HepG2 (cell line): ENCODE measurements around the gene NUP214. TPM values are rescaled to one million over a fixed set of nuclear protein-coding genes. Genes with fewer than 3 reads are reported as not detected.

Experiments
- ATAC-seq: fragments of 200-7000 bp; cut with Tn5 transposase; 3 replicates; pipeline ENCODE4 v1.9.1; 2020; ENCODE audit warnings: mild to moderate bottlenecking, moderate library complexity
- BruUV-seq: library from RNA; stranded (reverse); fragments of 400-500 nt; replicated peaks from 2 replicates; lab custom pipeline; 2021; lab: Mats Ljungman, UMichigan
- CTCF ChIA-PET: fragments of 300-600 bp; formaldehyde crosslinking; extraction: SDS; loops from one replicate; lab custom pipeline; 2021; ENCODE audit warnings: low total read pairs, inconsistent platforms, low intra/inter-chr PET ratio; lab: Yijun Ruan, JAX
- POLR2A ChIA-PET: fragments of 350-600 bp; sonication (Branson Sonifier 250); formaldehyde crosslinking; loops from one replicate; lab custom pipeline; 2020; ENCODE audit warnings: antibody characterized with exemption, inconsistent platforms; lab: Yijun Ruan, JAX
- DNase-seq: peaks from one replicate; pipeline ENCODE4 v3.0.0-alpha.2; 2015; ENCODE audit warnings: low spot score
- FAIRE-seq: peaks from 3 replicates; lab custom pipeline; 2011; peaks lifted over from hg19 to GRCh38; lab: Jason Lieb, UNC
- H2AFZ ChIP-seq: one replicate; pipeline ENCODE4 v1.6.1; 2011; ENCODE audit warnings: low read length, inconsistent platforms
- H3K27ac ChIP-seq: fragments of 300-600 bp; 3 replicates; pipeline ENCODE4 v1.8.0; 2011; ENCODE audit warnings: mixed run types, mild to moderate bottlenecking, mixed read lengths, low read length, inconsistent platforms; ENCODE audit not compliant: insufficient read depth; ENCODE audit errors: extremely low read length
- H3K27me3 ChIP-seq, 2 experiments: fragments of 200-600 bp in 1 of 2; 2 replicates in 1 of 2; 3 replicates in 1 of 2; pipeline versions ENCODE4 v1.6.0 to v1.8.0; 2011; ENCODE audit warnings: low read length in 2 of 2, mild to moderate bottlenecking in 2 of 2, moderate library complexity in 2 of 2, inconsistent platforms in 1 of 2; ENCODE audit not compliant: insufficient read depth in 2 of 2, control insufficient read depth in 1 of 2
- H3K36me3 ChIP-seq, 2 experiments: fragments of 200-600 bp in 1 of 2; replicated peaks in 1 of 2; 2 replicates in 1 of 2; 3 replicates in 1 of 2; pipeline versions ENCODE4 v1.5.1 to v1.8.0; 2011; ENCODE audit warnings: low read length in 2 of 2, inconsistent platforms in 1 of 2; ENCODE audit not compliant: insufficient read depth in 2 of 2, control insufficient read depth in 1 of 2
- H3K4me1 ChIP-seq: 2 replicates; pipeline ENCODE4 v1.5.1; 2012; ENCODE audit warnings: low read length, inconsistent platforms; ENCODE audit not compliant: insufficient read depth
- H3K4me2 ChIP-seq: 2 replicates; pipeline ENCODE4 v1.6.0; 2011; ENCODE audit warnings: low read depth, low read length, inconsistent platforms
- H3K4me3 ChIP-seq, 3 experiments: fragments of 200-600 bp in 1 of 3; sonication (generic), shearing (Covaris generic) in 1 of 3; replicated peaks in 1 of 3; 2 replicates each; pipeline ENCODE4 v1.5.1; 2011 to 2016; ENCODE audit warnings: low read length in 3 of 3, inconsistent platforms in 2 of 3, low read depth in 2 of 3, mild to moderate bottlenecking in 2 of 3, control low read depth in 1 of 3, mixed read lengths in 1 of 3; ENCODE audit not compliant: insufficient read depth in 1 of 3
- H3K79me2 ChIP-seq: one replicate; pipeline ENCODE4 v1.6.1; 2011; ENCODE audit warnings: low read length, inconsistent platforms; ENCODE audit not compliant: insufficient read depth
- H3K9ac ChIP-seq: 2 replicates; pipeline ENCODE4 v1.6.0; 2011; ENCODE audit warnings: mild to moderate bottlenecking, low read depth, low read length, inconsistent platforms; ENCODE audit not compliant: insufficient read depth
- H3K9me3 ChIP-seq: 2 replicates; pipeline ENCODE4 v1.5.1; 2012; ENCODE audit warnings: mild to moderate bottlenecking, low read length
- H4K20me1 ChIP-seq: 2 replicates; pipeline ENCODE4 v1.6.0; 2011; ENCODE audit warnings: inconsistent platforms, mild to moderate bottlenecking, low read length, moderate library complexity; ENCODE audit not compliant: insufficient read depth
- EP300 ChIP-seq, 3 experiments: sonication (generic) in 1 of 3; formaldehyde crosslinking in 1 of 3; IDR thresholded peaks; 2 replicates each; pipeline versions ENCODE4 v1.5.1 to v1.6.1; 2011 to 2020; ENCODE audit warnings: low read depth in 2 of 3, low read length in 2 of 3, borderline replicate concordance in 1 of 3, improper control_type of control experiment in 1 of 3, mild to moderate bottlenecking in 1 of 3, missing genetic modification reagents in 1 of 3, moderate library complexity in 1 of 3
- FIP1L1 ChIP-seq: fragments of 200-400 bp; formaldehyde crosslinking; IDR thresholded peaks from 2 replicates; pipeline ENCODE4 v1.6.1; 2018; ENCODE audit warnings: low read depth, mild to moderate bottlenecking, low read length, moderate library complexity, borderline replicate concordance; ENCODE audit not compliant: insufficient read depth
- HOXD1 ChIP-seq: sonication (generic); formaldehyde crosslinking; IDR thresholded peaks from 2 replicates; pipeline ENCODE4 v1.5.0; 2020; ENCODE audit warnings: missing genetic modification reagents
- ONECUT2 ChIP-seq: sonication (generic); formaldehyde crosslinking; IDR thresholded peaks from 2 replicates; pipeline ENCODE4 v1.4.0; 2020; ENCODE audit warnings: missing genetic modification reagents
- ZBTB20 ChIP-seq: sonication (generic); formaldehyde crosslinking; IDR thresholded peaks from 2 replicates; pipeline ENCODE4 v1.8.1; 2023; ENCODE audit warnings: missing genetic modification reagents, low read depth, mild to moderate bottlenecking, borderline replicate concordance
- ZNF138 ChIP-seq: sonication (generic); formaldehyde crosslinking; IDR thresholded peaks from 2 replicates; pipeline ENCODE4 v1.5.0; 2020; ENCODE audit warnings: mild to moderate bottlenecking, low read depth, missing genetic modification reagents
- ZNF329 ChIP-seq: sonication (generic); formaldehyde crosslinking; IDR thresholded peaks from 2 replicates; pipeline ENCODE4 v1.9.0; 2021; ENCODE audit warnings: low read depth, mild to moderate bottlenecking, missing genetic modification reagents
- ZNF468 ChIP-seq: sonication (generic); formaldehyde crosslinking; IDR thresholded peaks from 2 replicates; pipeline ENCODE4 v1.8.0; 2022; ENCODE audit warnings: mild to moderate bottlenecking, moderate library complexity, missing genetic modification reagents
- ZNF746 ChIP-seq: sonication (generic); formaldehyde crosslinking; IDR thresholded peaks from 2 replicates; pipeline ENCODE4 v1.8.0; 2022; ENCODE audit warnings: mild to moderate bottlenecking, missing genetic modification reagents
- ZNF747 ChIP-seq: sonication (generic); formaldehyde crosslinking; IDR thresholded peaks from 2 replicates; pipeline ENCODE4 v1.8.1; 2023; ENCODE audit warnings: missing genetic modification reagents, mild to moderate bottlenecking, borderline replicate concordance
- ZNF878 ChIP-seq: sonication (generic); formaldehyde crosslinking; IDR thresholded peaks from 2 replicates; pipeline ENCODE4 v1.8.1; 2023; ENCODE audit warnings: mild to moderate bottlenecking, missing genetic modification reagents, moderate library complexity
- WGBS: methylation state at CpG from one replicate; pipeline ENCODE4 v1.1.6; 2017; ENCODE audit warnings: low lambda C conversion rate; 5-methylcytosine and 5-hydroxymethylcytosine counted together
- in situ Hi-C: cut with HindIII; loops from 2 replicates; pipeline ENCODE4 v1.10.0; 2017; ENCODE audit warnings: low pct_unique_long_range_greater_than_20kb; ENCODE audit not compliant: extremely low pct_ligation_motif_present
- intact Hi-C: fragments of 100-400 bp; cut with micrococcal nuclease; formaldehyde crosslinking; loops from one replicate; pipeline ENCODE4 v1.10.0; 2022; ENCODE audit not compliant: unreplicated experiment
- polyA plus RNA-seq, 8 experiments: library from polyadenylated mRNA; depleted of rRNA in 3 of 8; stranded (reverse) in 7 of 8; unstranded in 1 of 8; fragments of >200 nt; fragmentation: Illumina TruSeq in 4 of 8; extraction: Trizol in 4 of 8; gene quantifications; 2 replicates each; pipeline versions ENCODE4 v1.2.1 to v1.2.3, GENCODE V29; 2011 to 2016; ENCODE audit warnings: low read depth in 4 of 8, missing spikeins in 1 of 8, mixed read lengths in 1 of 8; ENCODE audit not compliant: insufficient read depth in 1 of 8
- total RNA-seq, 5 experiments: library from RNA; depleted of rRNA; stranded (reverse); fragments of >200 nt; fragmentation: Illumina TruSeq; extraction: Trizol; gene quantifications; 2 replicates each; pipeline ENCODE4 v1.2.3, GENCODE V29; 2016; ENCODE audit warnings: low read depth in 1 of 5
- TF ChIP-seq, protein P1 (sequence below): sonication (generic); formaldehyde crosslinking; IDR thresholded peaks from 2 replicates; pipeline ENCODE4 v1.8.0; 2022; ENCODE audit warnings: missing genetic modification reagents, low read depth, mild to moderate bottlenecking, borderline replicate concordance
- TF ChIP-seq, protein P2 (sequence below): sonication (generic); formaldehyde crosslinking; IDR thresholded peaks from 2 replicates; pipeline ENCODE4 v1.9.0; 2021; ENCODE audit warnings: missing genetic modification reagents, mild to moderate bottlenecking, borderline replicate concordance
- TF ChIP-seq, protein P3 (sequence below): sonication (generic); formaldehyde crosslinking; IDR thresholded peaks from 2 replicates; pipeline ENCODE4 v1.4.0; 2020; ENCODE audit warnings: low read depth, mild to moderate bottlenecking, missing genetic modification reagents
- TF ChIP-seq, protein P4 (sequence below): sonication (generic); formaldehyde crosslinking; IDR thresholded peaks from 2 replicates; pipeline ENCODE4 v1.8.1; 2023; ENCODE audit warnings: mild to moderate bottlenecking, missing genetic modification reagents
- TF ChIP-seq, protein P5 (sequence below): conservative IDR thresholded peaks from 2 replicates; pipeline ENCODE4 v1.6.1; 2018; ENCODE audit warnings: missing genetic modification reagents

Gene NUP214
- total and polyA plus RNA-seq, 2 of the 13 experiments (the other 11 are each of a cell fraction or from before 2014, with no cell fraction given) = 8.4 to 16.0 TPM

DNA sequence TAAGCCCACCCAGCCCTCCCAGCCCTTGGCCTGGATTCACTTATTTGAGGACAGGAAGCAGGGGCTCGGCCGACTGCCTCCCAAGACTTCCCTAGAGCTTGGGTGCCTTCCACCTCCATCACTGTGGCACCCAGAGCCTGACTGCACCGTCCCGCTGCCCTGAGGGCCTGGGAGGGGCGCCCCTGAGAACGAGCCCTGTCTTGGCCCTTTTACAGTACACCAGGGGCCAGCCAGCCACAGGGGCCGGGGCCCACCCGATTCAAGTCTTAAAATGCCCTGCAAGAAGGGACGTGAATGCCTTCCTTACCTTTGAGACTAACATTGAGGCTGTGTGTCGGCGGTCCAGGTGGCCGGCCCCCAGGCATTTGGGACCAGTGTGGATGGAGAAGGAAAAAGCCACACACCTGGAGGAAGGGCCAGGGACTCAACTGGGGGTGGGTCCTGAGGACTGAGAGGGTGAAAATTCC is 134.1 kb downstream of the NUP214 start:
- Histone ChIP-seq H3K4me1 (peaks cover 29% of the 10 kb centered on the region), H2AFZ (no peak overlapping the region), H3K4me3 (no peak overlapping the region), H3K9ac (no peak overlapping the region), H3K27me3 (peaks cover 12 to 55% of the 10 kb centered on the region in 2 experiments; a peak in 4 of 5 replicates), H3K27ac (no peak overlapping the region)
- BruUV-seq = no TSS peak
- CTCF ChIA-PET = no interaction called here
- DNase-seq = no peak
- in situ Hi-C loops = no loop called here
- WGBS = 52% methylated on average over 10 of the region's 12 CpGs
- FAIRE-seq = no peak
- TF ChIP-seq ONECUT2 (CRISPR knock-in tag) (no peak), ZBTB20 (CRISPR knock-in tag) (no peak), ZNF468 (CRISPR knock-in tag) (no peak), ZNF746 (CRISPR knock-in tag) (no peak), EP300 (IDR thresholded peaks at IDR 0.05; ENCODE audit: low read depth in 2 of 2, low read length in 2 of 2) (no peak), EP300 (CRISPR knock-in tag; IDR thresholded peaks at IDR 0.05; ENCODE audit: borderline replicate concordance) (no peak), ZNF878 (no peak), ZNF138 (no peak), FIP1L1 (no peak), ZNF747 (CRISPR knock-in tag) (no peak), ZNF329 (CRISPR knock-in tag) (no peak), HOXD1 (no peak)
- TF ChIP-seq, protein P1, sequence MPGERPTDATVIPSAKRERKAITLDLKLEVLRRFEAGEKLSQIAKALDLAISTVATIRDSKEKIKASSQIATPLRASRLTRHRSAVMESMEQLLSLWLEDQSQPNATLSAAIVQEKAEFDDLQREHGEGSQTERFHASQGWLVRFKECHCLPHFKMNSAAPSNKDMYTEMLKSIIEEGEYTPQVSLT (CRISPR knock-in tag) = no peak
- TF ChIP-seq, protein P2, sequence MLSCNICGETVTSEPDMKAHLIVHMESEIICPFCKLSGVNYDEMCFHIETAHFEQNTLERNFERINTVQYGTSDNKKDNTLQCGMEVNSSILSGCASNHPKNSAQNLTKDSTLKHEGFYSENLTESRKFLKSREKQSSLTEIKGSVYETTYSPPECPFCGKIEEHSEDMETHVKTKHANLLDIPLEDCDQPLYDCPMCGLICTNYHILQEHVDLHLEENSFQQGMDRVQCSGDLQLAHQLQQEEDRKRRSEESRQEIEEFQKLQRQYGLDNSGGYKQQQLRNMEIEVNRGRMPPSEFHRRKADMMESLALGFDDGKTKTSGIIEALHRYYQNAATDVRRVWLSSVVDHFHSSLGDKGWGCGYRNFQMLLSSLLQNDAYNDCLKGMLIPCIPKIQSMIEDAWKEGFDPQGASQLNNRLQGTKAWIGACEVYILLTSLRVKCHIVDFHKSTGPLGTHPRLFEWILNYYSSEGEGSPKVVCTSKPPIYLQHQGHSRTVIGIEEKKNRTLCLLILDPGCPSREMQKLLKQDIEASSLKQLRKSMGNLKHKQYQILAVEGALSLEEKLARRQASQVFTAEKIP (CRISPR knock-in tag) = no peak
- TF ChIP-seq, protein P3, sequence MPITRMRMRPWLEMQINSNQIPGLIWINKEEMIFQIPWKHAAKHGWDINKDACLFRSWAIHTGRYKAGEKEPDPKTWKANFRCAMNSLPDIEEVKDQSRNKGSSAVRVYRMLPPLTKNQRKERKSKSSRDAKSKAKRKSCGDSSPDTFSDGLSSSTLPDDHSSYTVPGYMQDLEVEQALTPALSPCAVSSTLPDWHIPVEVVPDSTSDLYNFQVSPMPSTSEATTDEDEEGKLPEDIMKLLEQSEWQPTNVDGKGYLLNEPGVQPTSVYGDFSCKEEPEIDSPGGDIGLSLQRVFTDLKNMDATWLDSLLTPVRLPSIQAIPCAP (CRISPR knock-in tag) = no peak
- TF ChIP-seq, protein P4, sequence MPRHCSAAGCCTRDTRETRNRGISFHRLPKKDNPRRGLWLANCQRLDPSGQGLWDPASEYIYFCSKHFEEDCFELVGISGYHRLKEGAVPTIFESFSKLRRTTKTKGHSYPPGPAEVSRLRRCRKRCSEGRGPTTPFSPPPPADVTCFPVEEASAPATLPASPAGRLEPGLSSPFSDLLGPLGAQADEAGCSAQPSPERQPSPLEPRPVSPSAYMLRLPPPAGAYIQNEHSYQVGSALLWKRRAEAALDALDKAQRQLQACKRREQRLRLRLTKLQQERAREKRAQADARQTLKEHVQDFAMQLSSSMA (CRISPR knock-in tag) = no peak
- TF ChIP-seq, protein P5, sequence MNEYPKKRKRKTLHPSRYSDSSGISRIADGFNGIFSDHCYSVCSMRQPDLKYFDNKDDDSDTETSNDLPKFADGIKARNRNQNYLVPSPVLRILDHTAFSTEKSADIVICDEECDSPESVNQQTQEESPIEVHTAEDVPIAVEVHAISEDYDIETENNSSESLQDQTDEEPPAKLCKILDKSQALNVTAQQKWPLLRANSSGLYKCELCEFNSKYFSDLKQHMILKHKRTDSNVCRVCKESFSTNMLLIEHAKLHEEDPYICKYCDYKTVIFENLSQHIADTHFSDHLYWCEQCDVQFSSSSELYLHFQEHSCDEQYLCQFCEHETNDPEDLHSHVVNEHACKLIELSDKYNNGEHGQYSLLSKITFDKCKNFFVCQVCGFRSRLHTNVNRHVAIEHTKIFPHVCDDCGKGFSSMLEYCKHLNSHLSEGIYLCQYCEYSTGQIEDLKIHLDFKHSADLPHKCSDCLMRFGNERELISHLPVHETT (CRISPR knock-in tag) = no peak
- TF ChIP-seq, all 625 proteins: peak for 0
- POLR2A ChIA-PET = no interaction called here
- no peak for ATAC-seq
- H4K20me1 ChIP-seq = no peaks in the 10 kb centered on the region
- no peaks in the 10 kb centered on the region for H3K36me3 ChIP-seq
- no peaks in the 10 kb centered on the region for H3K79me2 ChIP-seq
- H3K4me2 ChIP-seq = no peak overlapping the region
- H3K9me3 ChIP-seq = no peaks in the 10 kb centered on the region
- intact Hi-C loops = no loop called here
